DMS114 treated with DMSO at 0.1 percent for 48 hours (cell line): ENCODE data around the gene DNAJB1.

ENCODE experiments used
- DNase-seq: peaks from one replicate; lab custom pipeline; 2025; ENCODE audit not compliant: unreplicated experiment; lab: John Stamatoyannopoulos, UW

The DNAJB1 gene

GRCh38 chr19:14497228-14497921 lies 20.8 kb downstream of the DNAJB1 start:
- DNase-seq, result no peak

DNA sequence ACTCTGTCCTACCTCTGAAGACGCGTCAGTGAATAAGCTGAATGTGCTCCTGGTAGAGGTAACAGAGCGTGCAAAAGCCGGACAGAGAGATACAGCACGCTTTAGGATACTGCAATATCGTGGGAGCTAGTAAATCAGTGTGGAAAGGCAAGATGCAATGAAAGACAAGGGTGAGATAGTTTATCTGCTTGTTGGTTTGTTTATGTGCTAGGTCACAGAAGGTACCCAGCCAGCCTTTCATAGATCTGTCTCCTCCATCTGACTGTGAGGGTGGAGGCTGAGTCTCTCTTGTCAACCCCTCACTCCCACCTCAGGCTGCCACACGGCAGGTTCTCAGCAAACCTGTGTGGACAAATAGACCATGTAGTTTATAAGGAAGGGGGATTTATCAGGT lies 21.4 kb downstream of the DNAJB1 start:
- no peak for DNase-seq

DNA sequence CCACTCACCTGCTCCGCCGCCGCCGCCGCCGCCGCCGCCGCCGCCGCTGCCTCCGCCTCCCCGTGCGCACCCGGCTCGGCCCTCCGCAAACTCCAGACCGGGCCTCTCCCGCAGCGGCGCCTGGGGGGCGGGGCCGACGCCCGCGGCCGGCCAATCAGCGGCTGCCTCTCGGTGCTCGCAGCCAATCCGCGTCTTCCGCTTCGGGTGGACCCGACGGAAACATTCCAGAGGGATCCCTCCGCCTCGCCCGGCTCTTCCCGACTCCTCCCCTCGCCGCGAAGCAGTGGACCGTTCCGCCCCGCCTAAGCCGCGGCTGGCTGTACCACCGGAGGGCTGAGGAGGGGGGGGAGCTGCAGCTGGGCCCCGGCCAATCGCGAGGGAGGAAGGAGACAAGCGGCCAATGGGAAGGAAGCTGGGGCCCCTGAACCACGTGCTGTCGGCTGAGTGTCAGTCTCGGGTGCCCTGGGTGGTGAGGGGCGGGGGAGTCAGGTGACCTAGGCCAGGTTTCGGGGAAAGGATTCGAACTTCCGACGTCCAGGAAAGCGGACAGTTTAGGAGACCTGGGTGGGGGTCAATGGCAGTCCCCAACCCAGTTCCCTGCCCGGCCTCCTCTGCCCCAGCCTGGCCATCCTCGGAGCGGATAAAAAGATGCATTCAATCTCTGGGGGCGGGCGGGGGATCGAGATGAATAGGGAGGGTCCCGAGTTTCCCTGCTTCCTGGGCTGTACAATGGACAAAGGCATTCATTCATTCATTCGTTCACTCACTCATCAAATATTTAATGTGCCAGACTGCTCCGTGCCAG lies 22.0 kb downstream of the DNAJB1 start, which contains the start of gene GIPC1:
Gene GIPC1 (minus strand): TSS at position 99 of the 805 bp plus-strand sequence. CDS start 13,151 bp downstream, outside the sequence.
- DNase-seq, result peak; percentile 89

GRCh38 chr19:14495672-14496028 lies 22.5 kb downstream of the DNAJB1 start:
- DNase-seq, result no peak

DNA sequence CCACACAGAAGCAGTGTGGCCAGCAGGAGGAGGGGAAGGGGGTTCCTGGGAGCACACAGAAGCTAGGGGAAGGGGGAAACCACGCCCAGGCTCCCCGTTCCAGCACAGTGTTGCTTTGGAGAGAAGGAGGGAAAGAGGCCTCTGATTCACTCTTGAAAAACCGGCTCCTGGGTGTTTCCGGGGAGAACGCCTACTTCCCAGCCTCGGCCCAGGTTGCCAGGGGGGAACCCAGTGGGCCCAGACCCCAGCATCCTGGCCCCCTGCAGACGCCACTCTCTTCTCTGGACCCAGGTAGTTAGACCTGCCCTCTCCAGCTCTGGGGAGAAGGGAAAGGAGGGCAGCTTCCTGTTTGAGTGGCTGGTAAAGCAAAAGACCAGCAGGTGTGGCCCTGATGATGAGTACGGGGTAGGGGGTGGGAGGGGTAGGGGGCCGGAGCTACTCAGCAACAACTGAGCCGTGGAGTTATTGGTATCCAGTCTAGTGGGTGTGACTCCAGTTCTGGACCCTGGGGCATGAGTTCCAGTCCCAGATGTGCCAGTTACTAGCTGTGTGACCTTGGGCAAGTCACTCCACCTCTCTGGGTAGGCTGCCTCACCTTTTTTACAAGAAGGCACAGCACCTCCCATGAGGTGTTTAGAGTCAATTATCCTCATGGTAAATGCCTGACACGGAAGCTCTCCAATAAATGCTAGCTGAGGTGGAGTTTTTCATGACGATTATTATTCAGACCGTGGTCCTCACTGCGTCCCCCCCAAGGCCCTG lies 23.1 kb downstream of the DNAJB1 start:
- no peak for DNase-seq

DNA sequence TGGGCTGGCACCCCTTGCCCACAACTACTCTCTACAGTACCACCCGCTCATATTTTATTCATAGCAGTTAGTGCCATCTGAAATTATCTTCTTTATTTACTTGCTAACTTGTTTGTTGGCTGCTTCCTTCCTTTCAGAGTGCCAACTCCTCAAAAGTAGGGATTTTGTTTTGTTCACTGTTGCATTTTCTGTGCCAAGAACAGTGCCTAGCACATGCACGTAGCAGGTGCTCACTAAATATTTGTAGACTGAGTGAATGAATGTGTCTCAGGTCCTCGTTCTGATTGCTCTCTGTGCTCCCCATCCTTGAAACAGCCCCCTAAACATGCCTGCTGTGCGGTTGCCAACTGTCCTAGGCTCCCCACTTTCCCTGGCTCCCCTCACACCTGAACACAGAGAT lies 23.8 kb downstream of the DNAJB1 start:
- DNase-seq, result no peak

DNA sequence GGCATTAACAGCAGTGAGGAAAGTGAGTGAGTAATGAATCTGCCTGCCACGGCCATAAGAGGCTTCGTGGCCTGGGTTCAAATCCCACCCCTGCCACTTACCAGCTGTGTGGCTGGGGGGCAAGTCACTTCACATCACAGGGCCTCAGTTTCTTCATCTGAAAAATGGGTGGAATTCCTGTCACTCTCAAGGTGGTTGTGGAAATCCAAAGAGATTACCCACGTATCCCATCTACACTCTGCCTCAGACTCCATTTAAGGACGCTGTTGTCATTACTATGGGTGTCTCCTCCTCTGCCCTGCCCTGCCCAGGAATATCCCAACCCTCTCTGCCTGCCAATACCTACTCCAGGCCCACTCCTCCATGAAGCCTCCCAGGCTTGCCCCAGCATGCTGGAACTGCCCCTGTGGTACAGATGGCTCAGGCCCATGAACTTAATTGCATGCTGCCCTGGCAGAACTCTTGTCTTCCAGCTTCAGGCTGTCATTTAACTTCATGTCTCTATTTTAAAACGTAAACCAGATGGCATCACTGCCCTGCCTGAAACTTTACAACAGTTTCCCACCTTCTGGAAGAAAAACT lies 25.4 kb downstream of the DNAJB1 start:
- no peak for DNase-seq

GRCh38 chr19:14487370-14488125 lies 30.6 kb downstream of the DNAJB1 start:
- DNase-seq, result no peak

DNA sequence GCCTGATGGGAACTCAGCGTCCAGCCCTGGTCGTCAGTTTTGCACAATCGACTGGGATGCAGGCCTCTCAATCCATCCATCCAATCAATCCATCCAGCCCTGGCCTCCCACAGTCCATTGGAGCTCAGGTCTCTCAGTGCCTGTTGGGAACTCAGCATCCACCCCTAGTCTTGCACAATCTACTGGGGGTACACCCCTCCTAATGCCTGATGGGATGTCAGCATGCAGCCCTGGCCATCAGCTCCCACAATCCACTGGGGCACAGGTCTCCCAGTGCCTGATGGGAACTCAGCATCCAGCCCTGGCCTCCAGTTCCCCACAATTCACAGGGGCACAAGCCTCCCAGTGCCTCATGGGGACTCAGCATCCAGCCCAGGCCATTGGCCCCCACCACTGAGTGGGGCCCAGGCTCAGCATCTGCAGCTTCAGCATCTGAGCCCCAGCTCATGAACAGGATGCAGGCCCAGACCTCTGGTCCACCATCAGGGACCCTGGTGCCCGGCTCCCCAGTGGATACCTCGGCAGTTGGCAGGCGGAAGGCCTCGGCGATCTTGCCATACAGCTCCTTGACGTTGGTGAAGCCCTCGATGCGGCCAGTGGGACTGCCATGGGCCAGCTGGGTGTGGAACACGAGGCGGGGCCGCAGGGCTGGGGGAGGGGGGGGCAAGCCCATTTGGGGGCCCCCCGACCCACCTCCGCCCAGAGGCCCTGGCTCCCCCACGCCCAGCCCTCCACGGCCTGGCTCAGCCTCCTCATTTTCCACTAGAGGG lies 35.8 kb downstream of the DNAJB1 start:
- no peak for DNase-seq

GRCh38 chr19:14480700-14481079 lies 37.5 kb downstream of the DNAJB1 start:
- no peak for DNase-seq

GRCh38 chr19:14479975-14480699 lies 38.1 kb downstream of the DNAJB1 start:
- DNase-seq, result no peak

DNA sequence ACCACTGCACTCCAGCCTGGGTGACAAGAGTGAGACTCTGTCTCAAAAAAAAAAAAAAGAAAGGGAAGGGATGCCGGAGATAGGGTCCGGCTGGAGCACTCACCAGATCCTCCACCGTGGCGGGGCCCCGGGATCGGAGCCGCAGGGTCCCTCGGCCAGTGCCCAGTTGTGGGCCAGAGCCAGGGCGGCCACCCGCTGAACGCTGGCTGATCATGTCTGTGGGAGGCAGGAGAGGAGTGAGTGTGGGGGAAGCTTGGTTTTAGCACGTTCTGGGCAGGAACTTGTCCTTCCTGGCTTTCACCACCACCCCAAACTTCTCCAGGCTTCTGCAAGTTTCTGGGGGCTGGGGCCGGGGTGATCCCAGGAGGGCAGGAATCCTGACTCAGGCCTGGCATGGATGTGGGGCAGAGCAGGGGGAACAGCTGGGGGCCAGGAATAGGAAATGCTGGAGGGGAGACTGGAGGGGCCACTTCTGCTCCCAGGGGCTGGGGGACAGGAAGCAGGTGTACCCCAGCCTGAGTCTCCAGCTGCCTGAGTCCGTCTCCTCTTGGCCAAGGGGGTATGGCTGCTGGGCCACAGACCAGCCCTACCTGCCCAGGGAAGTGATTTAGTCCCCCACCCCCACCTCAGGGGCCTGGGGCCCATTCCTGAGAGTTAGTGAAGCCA lies 38.8 kb downstream of the DNAJB1 start:
- DNase-seq, result no peak

DNA sequence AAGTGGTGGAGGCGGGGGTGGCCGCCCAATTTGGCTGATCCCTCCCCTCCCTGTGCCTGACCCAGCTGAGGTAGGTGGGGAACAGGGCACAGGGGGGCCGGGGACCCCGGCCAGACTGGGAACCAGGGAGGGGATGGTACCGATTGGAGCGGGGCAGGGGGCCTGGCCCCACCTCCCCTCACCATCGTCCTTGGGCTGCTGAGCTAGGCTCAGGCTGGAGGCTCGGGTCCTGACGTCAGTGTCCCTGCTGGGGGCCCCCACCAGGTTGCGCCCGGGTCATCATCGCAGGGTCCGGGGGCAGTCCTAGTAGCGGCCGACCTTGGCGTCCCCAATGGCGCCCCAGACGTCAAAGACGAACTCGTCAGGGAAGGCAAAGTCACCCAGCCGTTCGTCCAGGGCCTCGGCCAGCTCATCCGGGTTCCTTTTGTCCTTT lies 40.1 kb downstream of the DNAJB1 start:
- DNase-seq, result no peak

DNA sequence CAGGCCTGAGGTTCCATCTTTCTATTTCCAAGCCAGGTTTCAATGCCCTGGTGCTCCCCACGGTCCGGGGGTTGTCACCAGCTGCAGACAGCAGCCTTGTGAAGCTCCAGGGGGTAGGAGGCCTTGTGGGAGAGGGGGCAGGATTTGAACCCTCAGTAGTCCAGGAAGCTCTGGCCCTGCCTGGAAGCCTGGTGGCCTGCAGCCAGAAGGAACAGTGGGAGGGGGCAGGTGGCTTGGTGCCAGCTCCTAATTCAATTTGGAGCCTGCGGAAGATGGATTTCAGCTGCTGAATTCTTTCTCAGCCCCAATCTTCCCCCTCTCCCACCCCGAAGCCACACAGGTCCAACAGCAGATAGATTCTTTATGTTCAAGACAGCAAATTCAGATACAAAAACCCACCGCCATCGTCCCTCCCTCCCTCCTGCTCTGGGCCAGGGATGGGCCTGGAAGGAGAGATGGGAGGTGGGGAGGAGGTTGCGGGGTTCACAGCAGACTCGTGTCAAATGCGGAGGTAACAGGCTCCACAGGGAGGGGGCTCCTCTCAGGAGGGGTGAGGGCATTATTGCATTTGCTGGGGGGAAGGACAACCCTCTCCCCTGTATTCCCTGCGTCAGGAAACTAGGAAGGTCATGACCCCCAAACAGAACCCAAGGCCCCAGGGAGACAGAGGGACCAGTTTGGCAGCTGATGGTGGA lies 40.6 kb downstream of the DNAJB1 start:
- DNase-seq, result no peak

DNA sequence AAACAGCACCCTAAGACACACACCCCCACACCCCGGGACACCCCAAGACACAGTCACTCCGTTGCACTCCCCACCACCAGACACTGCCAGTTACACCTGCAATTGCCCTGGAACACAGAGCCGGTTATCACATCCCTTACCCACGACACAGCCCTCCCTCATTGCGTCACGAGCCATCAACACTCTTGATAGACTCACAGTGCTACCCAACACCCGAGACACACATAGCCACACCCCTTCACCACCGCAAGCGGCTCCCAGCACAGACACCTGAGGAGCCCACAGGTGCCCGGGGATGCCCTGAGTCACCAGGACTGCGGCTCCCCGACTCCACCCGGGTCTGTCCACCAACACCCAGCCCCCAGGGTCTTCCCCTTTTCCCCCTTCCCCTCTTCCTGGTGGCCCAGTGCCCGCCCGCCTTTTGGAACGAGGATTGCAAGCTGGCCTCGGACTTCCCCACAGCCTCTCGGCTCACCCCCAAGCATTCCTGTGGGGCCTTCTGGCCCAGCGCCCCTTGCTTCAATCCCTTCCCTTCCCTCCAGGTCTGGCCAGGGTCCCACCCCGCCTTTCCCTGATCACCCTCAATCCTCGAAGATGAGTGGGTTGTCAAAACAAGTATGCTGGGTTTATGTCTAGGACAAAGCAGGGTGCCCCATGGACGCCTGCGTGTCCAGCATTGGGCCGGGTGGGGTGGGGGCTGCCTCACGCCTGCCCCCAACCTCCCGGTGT lies 41.4 kb downstream of the DNAJB1 start:
- DNase-seq, result no peak

GRCh38 chr19:14476327-14476672 lies 41.9 kb downstream of the DNAJB1 start:
- DNase-seq, result no peak

DNA sequence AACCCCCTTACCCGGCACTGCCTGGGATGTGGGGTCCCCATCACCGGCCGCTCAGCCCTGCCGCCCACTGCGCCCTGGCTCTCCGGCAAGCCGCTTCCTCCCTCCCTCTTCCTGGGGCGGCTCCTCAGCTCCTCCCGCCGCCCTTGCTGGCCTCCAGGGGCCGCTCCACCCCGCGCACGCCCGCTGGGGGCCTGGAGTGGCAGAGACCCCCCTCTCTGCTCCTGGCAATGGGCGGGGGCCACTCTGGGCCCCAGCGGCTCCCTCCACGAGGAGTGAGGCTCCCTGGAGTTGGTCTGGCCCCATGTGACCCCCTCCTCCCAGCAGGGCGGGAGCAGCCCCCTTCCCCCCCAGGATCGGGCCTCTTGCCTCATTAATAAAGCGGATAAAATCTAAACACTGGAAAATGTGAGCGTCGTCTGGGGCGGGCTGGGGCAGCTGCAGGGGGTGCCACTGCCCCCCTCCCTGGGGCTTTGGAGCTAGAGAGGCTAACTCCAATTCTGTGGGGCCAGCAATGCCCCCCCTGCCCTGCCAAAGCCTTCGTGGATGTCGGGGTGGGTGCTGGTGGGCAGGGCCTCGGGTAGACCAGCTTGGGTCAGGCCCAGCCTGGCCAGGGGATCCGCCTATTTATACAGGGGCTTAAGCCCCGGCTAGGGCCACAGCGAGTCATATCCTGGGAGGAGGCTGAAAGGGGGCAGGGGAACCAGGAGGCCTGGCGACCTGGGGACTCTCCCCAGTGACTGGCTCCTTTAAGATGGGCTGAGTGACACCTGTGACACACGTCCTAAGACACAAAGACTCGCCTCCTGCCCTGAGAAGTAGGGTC lies 42.7 kb downstream of the DNAJB1 start, which contains the start of gene PTGER1:
Gene PTGER1 (minus strand): TSS at position 104 of the 823 bp plus-strand sequence. CDS start 1,034 bp downstream, outside the sequence.
- no peak for DNase-seq
